Measurements from ENCODE around the gene ARHGEF12.

ARHGEF12 gene

GRCh38 chr11:120343429-120343828 lies 7.2 kb downstream of the ARHGEF12 start:
- no peak for DNase-seq

GRCh38 chr11:120344302-120345004 lies 8.2 kb downstream of the ARHGEF12 start:
- peak; percentile 82 to 87 for DNase-seq

- DNase-seq: no peak
These were observed 10.0 kb downstream of the ARHGEF12 start for GRCh38 chr11:120346233-120346632.

GRCh38 chr11:120350637-120351036 lies 14.4 kb downstream of the ARHGEF12 start:
- DNase-seq: no peak

- no peak for DNase-seq
These were observed 16.2 kb downstream of the ARHGEF12 start for GRCh38 chr11:120352405-120352804.

GRCh38 chr11:120354068-120354467 lies 17.9 kb downstream of the ARHGEF12 start:
- no peak for DNase-seq

- DNase-seq: no peak
These were observed 18.6 kb downstream of the ARHGEF12 start for GRCh38 chr11:120354779-120355178.

GRCh38 chr11:120357620-120358019 lies 21.4 kb downstream of the ARHGEF12 start:
- DNase-seq: no peak

GRCh38 chr11:120358729-120359128 lies 22.5 kb downstream of the ARHGEF12 start:
- no peak for DNase-seq

- DNase-seq: no peak
These were observed 27.2 kb downstream of the ARHGEF12 start for GRCh38 chr11:120363436-120363835.

GRCh38 chr11:120365512-120365911 lies 29.3 kb downstream of the ARHGEF12 start:
- no peak for DNase-seq

GRCh38 chr11:120372296-120372695 lies 36.1 kb downstream of the ARHGEF12 start:
- no peak for DNase-seq

- no peak for DNase-seq
These were observed 38.9 kb downstream of the ARHGEF12 start for GRCh38 chr11:120375076-120375475.

- DNase-seq: no peak
These were observed 40.5 kb downstream of the ARHGEF12 start for GRCh38 chr11:120376547-120377182.

GRCh38 chr11:120378474-120378873 lies 42.3 kb downstream of the ARHGEF12 start:
- DNase-seq: no peak

- DNase-seq: no peak
These were observed 45.2 kb downstream of the ARHGEF12 start for GRCh38 chr11:120381401-120381800.

GRCh38 chr11:120383518-120384155 lies 47.4 kb downstream of the ARHGEF12 start:
- DNase-seq: no peak

GRCh38 chr11:120384476-120384875 lies 48.3 kb downstream of the ARHGEF12 start:
- DNase-seq: no peak

GRCh38 chr11:120385110-120385509 lies 48.9 kb downstream of the ARHGEF12 start:
- no peak for DNase-seq

- no peak for DNase-seq
These were observed 49.4 kb downstream of the ARHGEF12 start for GRCh38 chr11:120385655-120386054.

GRCh38 chr11:120386318-120386717 lies 50.1 kb downstream of the ARHGEF12 start:
- DNase-seq: no peak

- no peak for DNase-seq
These were observed 50.7 kb downstream of the ARHGEF12 start for GRCh38 chr11:120386774-120387371.

GRCh38 chr11:120388261-120388660 lies 52.0 kb downstream of the ARHGEF12 start:
- DNase-seq: no peak

Measured in Kasumi-1 (cell line).